Activated naive CD4-positive, alpha-beta T cell treated with anti-CD3 and anti-CD28 coated beads, Interleukin-2, amount 50 U/mL, for 72 hours (primary cell): Measurements from ENCODE around the gene RASL10B. TPM values are rescaled to one million over a fixed set of nuclear protein-coding genes. Genes with fewer than 3 reads are reported as not detected.

Experiments used
- ATAC-seq, 2 donors: fragments of 150-1000 bp; cut with Tn5 transposase; 2 replicates each; pipeline ENCODE4 v1.10.0; 2021; ENCODE audit warnings: mild to moderate bottlenecking in 2 of 2, moderate library complexity in 2 of 2
- DNase-seq, 2 donors: peaks; one replicate each; pipeline ENCODE4 v3.0.0; 2021 to 2022; ENCODE audit warnings: low spot score in 2 of 2
- H3K27ac Mint-ChIP-seq, 2 donors: one replicate each; pipeline ENCODE4 v1.8.0; 2022; ENCODE audit warnings: mild to moderate bottlenecking in 2 of 2, mixed read lengths in 2 of 2
- H3K36me3 Mint-ChIP-seq, 2 donors: one replicate each; pipeline ENCODE4 v1.8.0; 2022; ENCODE audit warnings: mixed read lengths in 2 of 2
- H3K9me3 Mint-ChIP-seq, 2 donors: one replicate each; pipeline ENCODE4 v1.8.0; 2022; ENCODE audit warnings: mixed read lengths in 2 of 2
- total RNA-seq, 2 donors: library from RNA; stranded (reverse); gene quantifications; one replicate each; pipeline ENCODE4 v1.2.3, GENCODE V29; 2022

The RASL10B gene
- total RNA-seq, 2 donors from 2014 or later = 1.1 TPM; not detected in 1

- H3K27ac Mint-ChIP-seq = no peak overlapping the region
- ATAC-seq (no peak), DNase-seq (no peak)
- no peaks in the 10 kb centered on the region for H3K36me3 Mint-ChIP-seq
- no peaks in the 10 kb centered on the region for H3K9me3 Mint-ChIP-seq
These were observed 60.4 kb downstream of the RASL10B start for GRCh38 chr17:35791681-35792350.

Other genes starting within 250 kb of the RASL10B start
- gene SLFN12L, start 194.0 kb upstream of the RASL10B start, total RNA-seq = 10 to 100 TPM; 33.7 to 43.2 TPM
- under 1 TPM in 1 of 2 donors, not detected in 1; 0.08 TPM for gene SLFN14, start 170.8 kb upstream of the RASL10B start, total RNA-seq
- 1 to 10 TPM; 5.1 to 5.6 TPM for gene PEX12, start 153.1 kb upstream of the RASL10B start, total RNA-seq
- gene AP2B1, start 144.3 kb upstream of the RASL10B start, total RNA-seq = 100 to 1,000 TPM; 185 to 202 TPM
- under 1 TPM in 1 of 2 donors, not detected in 1; 0.16 TPM for gene GAS2L2, start 21.6 kb downstream of the RASL10B start, total RNA-seq
- not detected for gene C17orf50, start 29.2 kb downstream of the RASL10B start, total RNA-seq
- under 1 TPM in 1 of 2 donors, not detected in 1; 0.74 TPM for gene MMP28, start 64.0 kb downstream of the RASL10B start, total RNA-seq
- 100 to 1,000 TPM; 283 to 312 TPM for gene TAF15, start 77.8 kb downstream of the RASL10B start, total RNA-seq
- not detected for gene HEATR9, start 137.3 kb downstream of the RASL10B start, total RNA-seq
- gene CCL5, start 148.7 kb downstream of the RASL10B start, total RNA-seq = 10 to 100 TPM; 13.1 to 14.7 TPM
- 10 to 100 TPM in 1 of 2 donors, 1 to 10 TPM in 1; 8.4 to 12.8 TPM for gene RDM1, start 199.1 kb downstream of the RASL10B start, total RNA-seq
- not detected for gene LYZL6, start 212.1 kb downstream of the RASL10B start, total RNA-seq
- not detected for gene CCL16, start 249.9 kb downstream of the RASL10B start, total RNA-seq